Measurements from ENCODE around the gene MRPL30.

GRCh38 chr2:99238599-99238998, 57.6 kb downstream of the MRPL30 start:
- TF ChIP-seq EZH2 (IDR thresholded peaks at IDR 0.05; ENCODE audit: insufficient read depth, poor library complexity, severe bottlenecking) (no peak), EZH2phosphoT487 (IDR thresholded peaks at IDR 0.05; ENCODE audit: insufficient read depth, low read depth) (no peak)

All from GM23248 (cell line).